HUES48 (cell line): ENCODE data around the gene U2AF2.

Source experiments
- H3K27ac ChIP-seq: one replicate; pipeline ENCODE4 v1.7.0; 2013; ENCODE audit warnings: low read depth, low read length, inconsistent platforms
- H3K27me3 ChIP-seq: 2 replicates; pipeline ENCODE4 v1.6.1; 2013; ENCODE audit warnings: mild to moderate bottlenecking, low read length; ENCODE audit not compliant: control insufficient read depth, insufficient read depth
- H3K36me3 ChIP-seq: 2 replicates; pipeline ENCODE4 v1.6.1; 2013; ENCODE audit warnings: low read length; ENCODE audit not compliant: control insufficient read depth, insufficient read depth
- H3K4me1 ChIP-seq: 2 replicates; pipeline ENCODE4 v1.6.1; 2013; ENCODE audit warnings: mild to moderate bottlenecking, low read length; ENCODE audit not compliant: control insufficient read depth, insufficient read depth
- H3K4me3 ChIP-seq: 2 replicates; pipeline ENCODE4 v1.5.1; 2013; ENCODE audit warnings: mild to moderate bottlenecking, low read depth, low read length
- H3K9ac ChIP-seq: 2 replicates; pipeline ENCODE4 v1.6.1; 2013; ENCODE audit warnings: mild to moderate bottlenecking, low read depth, low read length, moderate library complexity
- H3K9me3 ChIP-seq: 2 replicates; pipeline ENCODE4 v1.6.1; 2013; ENCODE audit warnings: low read length; ENCODE audit not compliant: control insufficient read depth, insufficient read depth

The U2AF2 gene

GRCh38 chr19:55645512-55645881 lies 9.3 kb upstream of the U2AF2 start:
- Histone ChIP-seq H3K9ac (no peak overlapping the region), H3K36me3 (peaks cover 22% of the 10 kb centered on the region), H3K9me3 (no peaks in the 10 kb centered on the region), H3K27ac (no peak overlapping the region), H3K27me3 (no peaks in the 10 kb centered on the region), H3K4me1 (peaks cover 13% of the 10 kb centered on the region), H3K4me3 (no peak overlapping the region)

- H3K9me3 ChIP-seq, result no peaks in the 10 kb centered on the region
- no peaks in the 10 kb centered on the region for H3K27me3 ChIP-seq
- H3K4me1 ChIP-seq, result peaks cover 13% of the 10 kb centered on the region
- peak overlapping the region; percentile 95 for H3K4me3 ChIP-seq
- H3K36me3 ChIP-seq, result peaks cover 22% of the 10 kb centered on the region
- H3K9ac ChIP-seq, result peak overlapping the region; percentile 34; the same call in 1 of the 2 replicates
- H3K27ac ChIP-seq, result peak overlapping the region; percentile 70
Observed at GRCh38 chr19:55646889-55647731, 7.7 kb upstream of the U2AF2 start.

- no peaks in the 10 kb centered on the region for H3K9me3 ChIP-seq
- peaks cover 10% of the 10 kb centered on the region for H3K4me1 ChIP-seq
- peak within 1 kb of the TSS; percentile 95 for H3K4me3 ChIP-seq
- peak within 1 kb of the TSS; percentile 77 for H3K9ac ChIP-seq
- peaks cover 22% of the 10 kb centered on the region for H3K36me3 ChIP-seq
- peak within 1 kb of the TSS; percentile 70 for H3K27ac ChIP-seq
- H3K27me3 ChIP-seq, result no peaks in the 10 kb centered on the region
Observed at GRCh38 chr19:55647732-55648584, 6.9 kb upstream of the U2AF2 start, which contains the start of gene CCDC106. Gene CCDC106, plus strand, starts transcription at chr19:55648212. Its CDS starts 835 bp downstream, at chr19:55649047.

GRCh38 chr19:55648585-55649267 lies 6.1 kb upstream of the U2AF2 start:
- Histone ChIP-seq H3K27ac (no peak overlapping the region), H3K9me3 (no peaks in the 10 kb centered on the region), H3K4me1 (peaks cover 7% of the 10 kb centered on the region), H3K36me3 (peaks cover 22% of the 10 kb centered on the region), H3K4me3 (peak overlapping the region; percentile 95), H3K9ac (peak overlapping the region; percentile 56; the same call in 1 of the 2 replicates), H3K27me3 (no peaks in the 10 kb centered on the region)

- H3K9ac ChIP-seq, result no peak overlapping the region
Observed at GRCh38 chr19:55649268-55650125, 5.3 kb upstream of the U2AF2 start.

GRCh38 chr19:55650126-55650557 lies 4.7 kb upstream of the U2AF2 start:
- Histone ChIP-seq H3K4me1 (peaks cover 7% of the 10 kb centered on the region), H3K9me3 (no peaks in the 10 kb centered on the region), H3K4me3 (no peak overlapping the region), H3K27me3 (no peaks in the 10 kb centered on the region), H3K9ac (no peak overlapping the region), H3K36me3 (peaks cover 14% of the 10 kb centered on the region), H3K27ac (no peak overlapping the region)

More at GRCh38 chr19:55649268-55650125, 5.3 kb upstream of the U2AF2 start:
- Histone ChIP-seq H3K4me1 (peaks cover 7% of the 10 kb centered on the region), H3K27ac (no peak overlapping the region), H3K27me3 (no peaks in the 10 kb centered on the region), H3K36me3 (peaks cover 21% of the 10 kb centered on the region), H3K9me3 (no peaks in the 10 kb centered on the region), H3K4me3 (no peak overlapping the region)

GRCh38 chr19:55650602-55651230 lies 4.1 kb upstream of the U2AF2 start:
- no peak overlapping the region for H3K4me3 ChIP-seq
- no peak overlapping the region for H3K27ac ChIP-seq
- H3K9ac ChIP-seq, result no peak overlapping the region
- no peaks in the 10 kb centered on the region for H3K9me3 ChIP-seq
- H3K4me1 ChIP-seq, result peaks cover 7% of the 10 kb centered on the region
- H3K36me3 ChIP-seq, result peaks cover 9% of the 10 kb centered on the region
- no peaks in the 10 kb centered on the region for H3K27me3 ChIP-seq

- H3K27me3 ChIP-seq, result no peaks in the 10 kb centered on the region
- no peak overlapping the region for H3K4me3 ChIP-seq
- no peak overlapping the region for H3K9ac ChIP-seq
- peaks cover 10% of the 10 kb centered on the region for H3K4me1 ChIP-seq
- H3K36me3 ChIP-seq, result peaks cover 6% of the 10 kb centered on the region; the same call in 1 of the 2 replicates
- H3K9me3 ChIP-seq, result no peaks in the 10 kb centered on the region
- H3K27ac ChIP-seq, result no peak overlapping the region
Observed at GRCh38 chr19:55651236-55651635, 3.6 kb upstream of the U2AF2 start.

GRCh38 chr19:55652311-55653128 lies 2.3 kb upstream of the U2AF2 start:
- H3K27ac ChIP-seq, result no peak overlapping the region
- H3K4me3 ChIP-seq, result no peak overlapping the region

More at GRCh38 chr19:55652311-55653128, 2.3 kb upstream of the U2AF2 start:
- H3K36me3 ChIP-seq, result peaks cover 11% of the 10 kb centered on the region; the same call in 1 of the 2 replicates
- H3K9ac ChIP-seq, result no peak overlapping the region
- no peaks in the 10 kb centered on the region for H3K27me3 ChIP-seq
- peaks cover 16% of the 10 kb centered on the region for H3K4me1 ChIP-seq
- no peaks in the 10 kb centered on the region for H3K9me3 ChIP-seq
